HG03139 (cell line): ENCODE measurements around the gene ARHGEF17.

Experiments
- ATAC-seq: cut with Tn5 transposase; IDR thresholded peaks from one replicate; pipeline ENCODE4 v1.9.1; 2021; ENCODE audit not compliant: unreplicated experiment

Gene ARHGEF17

DNA sequence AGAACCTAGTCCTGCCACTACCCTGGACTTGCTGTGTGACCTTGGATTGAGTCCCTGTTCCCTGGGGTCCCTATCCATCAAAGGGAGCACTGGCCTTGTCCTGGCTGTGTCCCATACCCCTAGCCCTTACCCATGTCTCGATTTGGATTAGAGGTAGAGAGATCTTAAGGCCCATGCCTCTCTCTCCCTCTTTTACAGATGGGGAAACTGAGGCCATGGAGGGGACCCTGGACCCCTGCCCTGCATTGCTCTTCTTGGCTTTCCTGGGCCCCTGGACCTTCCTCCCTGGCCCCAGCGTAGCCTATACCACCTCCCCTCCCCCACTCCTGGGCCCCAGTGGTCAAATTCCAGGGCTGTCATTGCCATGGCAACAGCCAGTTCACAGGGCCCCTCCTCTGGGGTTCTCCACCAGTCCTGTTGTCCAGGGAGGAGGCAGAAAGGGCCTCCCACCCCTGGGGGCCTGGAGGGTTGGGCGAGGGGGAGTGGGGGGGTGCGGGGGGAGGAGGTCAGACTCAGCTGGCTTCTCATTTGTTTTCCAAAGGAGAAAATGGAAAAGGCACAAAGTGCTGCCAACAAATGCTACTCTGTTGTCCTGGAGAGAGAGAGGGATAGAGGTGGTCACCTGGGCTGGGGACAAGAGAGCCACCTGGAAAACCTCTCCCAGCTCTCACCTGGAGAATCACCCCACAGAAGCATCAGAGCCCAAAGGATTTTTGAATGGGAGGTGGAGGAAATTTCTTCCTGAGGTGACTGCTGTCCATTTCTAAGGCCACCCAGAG, 23.3 kb downstream of the ARHGEF17 start:
- no peak for ATAC-seq

DNA sequence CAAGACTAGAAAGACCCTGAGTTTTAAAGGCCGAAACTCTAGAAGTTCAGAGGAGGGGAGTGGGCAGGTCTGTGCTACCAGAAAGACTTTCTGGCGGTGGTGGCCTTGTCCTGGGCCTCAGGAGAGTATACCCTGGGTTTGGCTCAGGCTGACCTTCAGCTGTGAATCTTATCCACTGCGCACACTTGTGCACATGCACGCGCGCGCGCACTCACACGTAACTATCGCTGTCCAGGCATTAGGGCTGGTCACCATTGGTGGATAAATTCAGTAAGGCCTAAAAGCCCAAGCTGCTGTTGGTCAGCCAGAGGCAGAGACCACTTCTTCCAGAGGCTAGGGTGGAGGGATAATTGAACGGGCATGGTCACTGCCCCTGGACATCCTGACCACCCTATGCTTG, 25.1 kb downstream of the ARHGEF17 start:
- no peak for ATAC-seq

DNA sequence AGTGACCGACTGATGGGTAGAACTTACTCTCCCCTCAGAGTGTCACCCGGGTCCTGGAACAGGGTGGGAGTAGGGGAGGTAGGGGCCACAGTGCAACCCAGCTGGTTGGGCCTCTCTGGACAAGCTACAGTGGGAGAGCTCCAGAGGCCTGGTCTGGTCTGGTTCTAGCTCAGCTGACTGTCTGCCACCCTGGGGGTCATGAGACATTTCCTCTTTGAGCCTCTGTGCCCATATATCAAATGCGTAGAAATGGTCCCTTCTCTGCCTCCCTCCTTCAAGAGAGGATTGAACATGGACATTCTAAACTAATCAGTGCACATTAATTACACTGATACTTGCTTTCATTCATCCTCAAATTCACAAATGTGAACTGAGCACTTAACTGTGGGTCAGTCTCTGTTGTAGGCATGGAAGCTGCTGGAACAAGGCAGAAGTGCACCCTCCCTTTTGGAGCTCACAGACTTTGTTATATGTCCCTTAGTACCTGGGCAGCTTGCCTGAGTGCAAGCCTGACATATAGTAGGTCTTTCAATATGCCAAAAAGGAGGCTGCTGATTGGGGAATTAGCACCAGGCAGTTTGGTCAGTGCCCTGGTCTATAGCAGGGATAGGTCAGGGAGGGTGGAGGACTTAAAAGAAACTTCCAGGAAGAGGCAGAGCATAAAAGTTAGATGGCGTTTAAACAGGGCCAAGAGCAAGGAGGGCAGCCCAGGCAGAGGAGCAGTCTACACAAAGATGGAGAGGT, 25.7 kb downstream of the ARHGEF17 start:
- ATAC-seq: no peak

DNA sequence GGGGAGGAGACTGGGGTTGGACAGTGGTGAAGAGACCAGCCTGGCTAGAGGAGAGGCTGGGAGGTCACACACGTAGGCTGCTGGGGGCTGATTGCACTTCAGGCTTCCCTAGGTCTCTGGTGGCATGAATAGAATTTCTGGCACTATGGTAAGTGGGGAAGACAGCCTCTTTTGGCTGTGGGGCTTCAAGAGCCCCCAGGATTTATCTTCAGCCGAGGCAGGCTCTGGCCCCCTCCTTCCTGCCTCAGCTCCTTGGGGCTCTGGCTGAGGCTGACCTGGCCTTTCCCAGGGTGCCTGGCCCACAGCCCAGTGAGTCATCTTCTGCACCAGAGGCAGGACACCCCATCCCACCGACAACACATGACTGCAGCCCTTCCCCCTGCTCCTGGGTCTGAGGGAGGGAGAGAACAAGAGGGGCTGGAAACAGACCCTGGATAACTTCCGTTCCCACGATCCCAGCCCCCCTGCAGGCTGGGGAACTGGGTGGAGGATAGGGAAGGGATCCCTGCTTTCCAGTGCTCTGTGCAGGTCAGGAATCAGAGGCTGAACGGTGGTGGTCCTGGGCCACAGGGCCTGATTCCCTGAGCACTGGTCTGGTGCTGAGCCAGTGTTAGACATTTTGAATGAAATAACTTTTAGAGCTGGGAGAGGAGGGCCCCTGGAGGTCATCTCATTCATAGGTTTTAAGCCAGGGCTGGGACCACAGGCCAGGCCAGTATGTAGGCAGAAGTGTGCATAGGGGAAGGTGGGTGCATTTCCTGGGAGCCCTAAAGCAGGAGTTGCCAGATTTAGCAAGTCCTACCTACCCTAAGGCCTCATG, 26.5 kb downstream of the ARHGEF17 start:
- ATAC-seq: no peak

DNA sequence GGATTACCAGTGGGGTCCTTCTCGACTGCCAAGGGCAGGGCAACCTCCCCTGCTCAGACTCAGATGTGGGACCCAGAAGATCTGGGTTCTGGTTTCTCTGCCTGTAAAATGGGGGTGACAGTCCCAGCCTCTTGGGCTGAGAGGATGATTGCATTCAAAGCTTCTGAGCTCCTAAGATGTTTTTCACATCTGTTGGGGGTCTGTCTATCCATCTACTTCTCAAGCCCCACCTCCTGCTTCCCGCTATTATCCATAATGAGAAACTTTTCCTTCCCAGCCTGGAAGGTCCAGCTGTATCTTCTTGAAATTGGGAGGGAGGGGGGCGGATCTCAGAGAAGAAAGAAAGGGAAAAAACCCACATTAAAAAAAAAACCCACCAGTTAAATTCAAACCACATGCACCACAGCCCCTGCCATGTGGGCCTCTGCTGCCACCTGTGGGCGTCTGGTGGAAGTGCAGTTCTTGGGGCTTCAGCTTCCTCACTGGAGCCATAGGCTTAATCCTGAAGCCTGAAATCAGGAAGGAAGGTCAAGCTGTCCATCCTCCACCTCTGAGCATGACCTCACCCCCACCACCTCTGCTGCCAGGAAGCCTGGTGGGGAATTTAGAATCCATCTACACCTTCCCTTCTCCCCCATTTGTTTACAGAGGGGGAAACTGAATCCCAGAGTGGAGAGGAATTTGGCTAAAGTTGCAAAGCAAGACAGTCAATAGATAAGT, 27.3 kb downstream of the ARHGEF17 start:
- no peak for ATAC-seq

DNA sequence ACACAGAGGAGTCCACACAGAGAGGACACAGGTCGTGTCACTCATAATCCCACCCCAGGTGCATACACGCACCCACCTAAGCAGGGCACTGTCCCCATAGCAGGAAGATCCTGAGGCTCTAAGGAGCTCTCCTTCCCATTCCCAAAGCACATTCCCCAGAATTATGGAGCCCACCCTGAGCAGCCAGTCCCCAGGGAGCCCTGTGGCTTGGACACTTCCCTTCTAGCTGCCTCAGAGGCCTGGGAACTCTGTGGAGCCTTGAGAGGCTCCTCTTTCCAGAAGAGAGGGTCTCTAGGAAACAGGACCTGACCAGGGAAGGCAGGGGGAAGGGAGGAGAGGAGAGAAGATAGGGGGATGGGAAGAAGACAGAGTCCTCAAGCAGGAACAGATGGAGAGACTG, 29.8 kb downstream of the ARHGEF17 start:
- no peak for ATAC-seq

DNA sequence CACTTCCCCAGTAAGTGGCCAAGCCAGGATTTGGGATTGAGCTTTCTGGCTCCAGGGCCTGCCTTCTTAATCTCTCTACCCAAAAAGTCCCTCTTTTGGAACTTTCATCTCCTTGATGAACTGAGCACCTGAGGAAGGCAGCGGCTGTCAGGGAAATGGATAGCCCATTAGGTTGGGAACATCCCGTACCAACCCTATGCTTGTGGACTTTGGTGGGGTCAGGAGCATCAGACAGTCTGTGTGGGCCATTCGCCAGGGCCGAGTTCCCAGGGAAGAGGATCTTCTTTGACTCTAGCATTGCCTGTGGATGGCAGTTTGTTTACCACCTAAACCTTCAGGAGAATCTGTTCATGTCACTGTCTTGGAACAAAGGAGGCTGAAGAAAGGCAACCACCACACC, 30.2 kb downstream of the ARHGEF17 start:
- no peak for ATAC-seq

DNA sequence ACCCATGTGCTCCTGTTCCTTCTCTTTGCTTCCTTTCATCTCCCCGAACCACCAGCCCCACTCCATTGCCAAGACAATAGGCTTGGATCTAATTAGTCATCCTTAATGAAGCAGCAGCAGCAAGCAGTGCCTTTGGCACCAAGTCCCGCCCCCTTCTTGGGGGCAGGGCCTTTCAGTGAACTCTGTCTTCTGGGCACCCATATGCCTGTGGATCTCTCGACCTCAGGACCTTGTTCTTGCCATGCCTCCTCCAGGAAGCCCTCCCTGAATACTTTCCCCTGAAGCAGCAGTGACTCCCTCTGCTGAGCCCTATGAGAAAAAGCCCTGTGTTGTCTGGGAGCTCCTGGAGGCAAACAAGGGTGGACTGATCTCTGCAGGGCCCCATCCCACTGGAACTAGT, 32.1 kb downstream of the ARHGEF17 start:
- no peak for ATAC-seq

DNA sequence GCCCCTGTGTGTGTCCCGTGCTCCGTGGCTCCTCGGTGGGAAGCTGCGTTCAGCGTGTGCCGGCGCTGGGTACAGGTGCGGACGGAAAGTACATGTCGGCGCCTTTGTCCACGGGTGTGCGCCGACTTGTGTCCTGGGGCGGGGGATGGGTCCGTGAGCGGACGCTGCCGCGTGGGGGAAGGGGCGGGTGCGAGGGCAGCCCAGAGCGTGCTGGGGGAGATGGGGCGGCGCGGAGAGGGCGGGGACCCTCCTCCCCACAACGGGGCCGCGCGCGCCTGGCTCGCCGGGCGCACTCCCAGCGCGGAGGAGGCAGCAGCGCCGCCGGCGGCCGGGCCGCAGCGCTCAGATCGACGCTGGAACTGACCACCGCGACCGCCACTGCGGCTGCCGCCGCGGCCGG, 34.6 kb downstream of the ARHGEF17 start:
- ATAC-seq: no peak

DNA sequence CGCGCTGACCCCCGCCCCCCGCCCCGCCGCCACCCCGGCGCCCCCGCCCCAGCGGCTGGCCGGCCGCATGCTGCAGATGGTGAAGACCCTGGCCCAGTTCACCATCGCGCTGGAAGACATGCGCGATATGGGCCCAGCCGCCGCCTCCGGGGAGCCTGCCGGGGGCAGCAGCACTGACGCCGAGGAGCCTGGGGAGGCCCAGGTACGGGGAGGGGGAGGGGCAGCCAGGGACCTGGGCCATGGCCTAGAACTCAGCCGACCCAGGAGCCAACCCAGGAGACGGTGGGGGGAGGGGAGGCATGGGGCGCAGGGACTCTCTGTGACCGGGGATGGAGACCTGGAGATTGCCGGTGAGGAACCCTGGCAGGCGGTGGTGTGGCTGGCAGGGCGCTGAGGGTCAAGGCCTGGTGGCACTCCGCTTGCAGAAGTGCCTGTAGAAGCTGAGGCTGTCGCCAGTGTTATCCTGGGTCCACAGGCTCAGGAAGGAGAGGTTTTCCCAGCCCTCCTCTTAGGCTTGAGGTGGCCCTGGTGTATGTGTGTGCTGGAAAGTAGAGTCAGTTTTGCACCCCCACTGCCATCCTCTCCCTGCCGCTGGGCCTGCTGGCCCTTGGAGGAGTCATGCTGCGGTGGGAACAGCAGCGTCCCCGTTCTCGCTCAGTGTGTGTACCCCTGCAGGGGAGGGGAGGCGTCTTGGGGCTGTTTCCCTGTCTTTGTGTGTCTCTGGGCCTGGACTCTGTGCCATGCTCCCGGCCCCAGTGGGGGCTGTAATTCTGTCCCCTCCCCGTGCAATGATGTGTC, 35.2 kb downstream of the ARHGEF17 start:
- no peak for ATAC-seq

DNA sequence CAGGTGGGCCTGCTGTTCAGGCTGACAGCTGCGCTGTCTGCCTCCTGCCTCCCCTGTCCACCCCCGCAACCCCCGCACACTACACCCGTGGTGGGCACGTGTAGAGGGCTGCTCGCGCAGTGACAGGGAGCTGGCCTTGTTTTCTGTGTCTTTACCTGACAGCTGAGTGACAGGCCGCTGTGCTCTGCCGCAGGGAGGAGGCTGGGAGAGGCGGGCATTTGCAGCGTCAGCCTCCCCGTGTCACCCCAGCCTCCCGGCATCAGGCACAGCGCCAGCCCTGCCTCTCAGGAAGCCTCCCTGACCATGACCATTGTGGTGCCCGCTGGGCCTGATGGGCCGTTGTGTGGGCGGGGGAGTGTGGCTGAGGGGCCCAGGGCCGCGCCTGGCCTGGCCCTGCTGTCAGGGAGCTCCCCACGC, 36.1 kb downstream of the ARHGEF17 start:
- no peak for ATAC-seq

DNA sequence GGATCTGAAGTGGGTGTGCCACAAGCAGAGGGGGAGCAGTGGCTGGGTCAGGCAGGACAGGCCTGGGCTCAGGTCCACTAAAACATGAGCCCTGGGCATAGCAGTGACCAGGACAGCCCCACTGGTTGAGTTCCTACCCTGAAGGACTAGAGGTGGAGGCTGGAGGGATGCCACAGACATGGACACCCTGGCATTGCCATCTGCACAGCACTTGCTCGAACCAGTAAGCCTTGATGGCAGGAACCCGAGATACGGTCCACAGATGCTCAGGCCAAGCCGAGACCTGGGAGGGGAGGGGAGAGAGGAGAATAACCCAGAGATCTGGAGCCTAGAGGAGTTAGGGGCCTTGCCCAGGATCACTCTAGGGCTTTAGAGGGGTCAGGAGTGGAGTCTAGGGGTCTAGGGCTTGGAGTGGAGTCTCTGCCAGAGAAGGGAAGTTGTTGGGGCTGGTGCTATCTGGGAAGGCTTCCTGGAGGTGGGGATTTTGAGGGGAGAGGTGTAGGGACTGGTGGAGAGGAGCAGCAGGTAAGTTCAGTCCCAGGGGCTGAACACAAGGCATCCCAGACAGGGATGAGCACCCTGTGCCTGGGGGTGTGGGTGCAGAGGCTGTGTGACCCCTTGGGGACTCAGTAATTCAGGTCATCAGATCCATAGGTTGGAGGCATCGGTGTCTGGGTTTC, 37.5 kb downstream of the ARHGEF17 start:
- no peak for ATAC-seq

DNA sequence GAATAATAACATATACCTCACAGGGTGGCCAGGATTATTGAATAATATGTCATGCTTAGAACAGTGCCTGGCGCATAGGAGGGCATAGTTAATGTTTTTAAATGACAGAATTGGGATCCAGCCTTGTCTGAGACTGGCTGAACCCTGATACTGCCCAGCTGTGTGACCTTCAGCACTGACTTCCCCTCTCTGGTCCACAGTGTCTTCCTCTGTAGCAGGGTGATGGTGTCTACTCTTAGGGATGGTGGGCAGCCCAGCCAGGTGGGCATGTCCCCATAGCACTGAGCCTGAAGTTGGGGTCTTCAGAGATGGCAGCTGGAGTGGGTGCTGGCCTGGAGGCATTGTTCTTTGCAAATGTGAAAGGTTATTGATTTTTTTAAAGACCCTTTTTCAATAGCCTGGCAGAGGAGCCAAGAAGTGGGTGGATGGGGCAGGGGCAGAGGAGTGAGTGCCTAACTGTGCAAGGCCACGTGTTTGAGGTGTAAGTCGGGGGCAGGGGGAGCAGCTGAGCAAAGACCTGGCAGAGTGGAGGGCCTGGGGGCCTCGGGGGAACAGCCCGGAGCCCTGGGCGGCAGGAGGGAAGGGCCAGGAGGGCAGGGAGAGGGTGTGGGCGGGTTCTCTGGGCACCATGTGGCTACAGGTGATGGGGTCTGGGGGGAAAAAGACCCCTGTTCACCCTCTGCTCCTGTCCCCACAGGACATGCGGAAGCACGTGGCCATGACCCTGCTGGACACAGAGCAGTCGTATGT, 38.3 kb downstream of the ARHGEF17 start:
- no peak for ATAC-seq

DNA sequence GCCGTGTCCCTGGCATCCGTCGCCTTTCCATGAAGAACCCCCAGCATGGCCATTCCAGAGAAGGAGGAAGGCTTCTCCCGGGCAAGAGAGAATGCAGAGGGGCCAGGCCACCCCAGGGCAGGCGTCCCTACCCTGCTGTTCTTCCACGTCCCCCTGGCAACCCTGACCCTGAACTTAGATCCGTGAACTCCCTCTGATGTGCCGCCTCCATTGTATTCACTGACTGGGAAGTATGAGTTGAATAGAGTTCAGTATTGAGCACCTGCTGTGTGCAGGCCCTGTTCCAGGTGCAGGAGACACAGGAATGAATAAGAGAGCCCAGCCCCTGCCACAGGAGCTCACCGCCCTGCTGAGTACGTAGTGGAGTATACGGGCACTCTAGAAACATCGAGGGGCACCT, 39.0 kb downstream of the ARHGEF17 start:
- ATAC-seq: no peak

DNA sequence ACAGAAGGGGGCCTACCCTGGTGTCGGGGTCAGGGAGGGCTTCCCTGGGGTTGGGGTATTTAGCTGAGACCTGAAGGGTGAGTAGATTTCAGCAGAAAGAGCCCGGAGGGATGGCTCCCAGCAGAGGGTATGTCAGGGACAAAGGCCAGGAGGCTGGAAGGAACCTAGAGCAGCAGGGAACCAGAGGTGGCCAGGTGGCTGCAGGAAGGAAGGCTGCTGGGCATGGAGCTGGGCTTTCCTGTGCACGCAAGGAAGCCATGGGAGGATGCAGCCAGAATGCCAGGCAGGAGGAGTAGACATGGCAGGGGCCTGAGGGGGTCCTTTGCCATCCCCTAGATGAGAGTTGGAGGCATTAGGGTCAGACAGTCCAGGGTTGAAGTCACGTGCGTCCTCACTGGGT, 40.8 kb downstream of the ARHGEF17 start:
- ATAC-seq: no peak

DNA sequence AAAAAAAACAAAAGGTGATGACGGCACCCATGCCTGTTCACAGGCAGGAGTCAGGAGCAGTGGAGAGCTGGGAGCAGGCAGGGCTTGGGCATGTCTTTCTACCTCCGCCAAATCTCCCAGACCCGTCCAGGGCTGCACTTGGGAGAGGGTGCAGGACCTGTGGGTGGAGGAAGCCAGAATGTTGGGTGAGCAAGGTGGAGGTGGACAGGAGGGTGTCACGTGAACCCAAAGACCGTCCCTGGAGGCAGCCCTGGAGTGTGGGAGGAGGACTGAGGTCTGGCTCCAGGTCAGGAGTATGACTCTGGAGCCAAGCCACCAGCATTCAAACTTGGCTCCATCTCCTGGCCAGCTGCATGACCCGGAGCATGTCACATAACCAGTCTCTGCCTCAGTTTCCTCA, 41.6 kb downstream of the ARHGEF17 start:
- no peak for ATAC-seq

DNA sequence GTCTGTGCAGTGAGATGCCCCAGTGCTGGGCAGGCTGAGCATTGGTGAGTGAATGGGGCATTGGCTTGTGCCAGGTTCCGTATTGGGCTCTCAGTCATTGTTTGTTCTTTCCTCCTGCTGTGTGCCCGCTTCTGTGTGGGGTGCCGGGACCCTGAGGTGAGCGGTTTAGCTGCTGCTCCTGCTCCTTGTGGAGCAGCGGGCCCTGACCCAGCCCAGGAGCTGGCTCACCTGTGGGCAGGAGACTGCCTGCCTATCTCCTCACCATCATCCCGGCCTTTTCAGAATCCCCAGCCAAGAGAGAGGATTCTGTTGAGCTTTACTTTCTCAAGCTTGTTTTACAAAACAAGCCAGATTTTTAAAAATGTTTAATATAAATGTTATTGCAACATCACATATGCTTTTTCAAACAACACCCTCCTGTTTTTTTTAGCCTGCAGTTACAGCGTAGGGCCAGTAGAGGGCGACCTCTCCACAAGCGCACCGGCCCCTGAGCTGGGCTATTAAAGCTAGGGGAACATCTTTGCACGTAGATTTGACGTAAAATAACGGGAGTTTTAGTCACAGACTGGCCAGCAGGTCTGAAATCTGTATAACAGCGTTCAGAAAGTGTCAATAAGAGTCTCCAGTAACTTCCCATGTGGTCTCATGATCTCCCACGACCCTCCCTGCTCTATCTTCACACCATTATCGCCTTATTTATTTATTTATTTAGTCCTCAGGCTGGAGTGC, 43.0 kb downstream of the ARHGEF17 start:
- ATAC-seq: no peak

DNA sequence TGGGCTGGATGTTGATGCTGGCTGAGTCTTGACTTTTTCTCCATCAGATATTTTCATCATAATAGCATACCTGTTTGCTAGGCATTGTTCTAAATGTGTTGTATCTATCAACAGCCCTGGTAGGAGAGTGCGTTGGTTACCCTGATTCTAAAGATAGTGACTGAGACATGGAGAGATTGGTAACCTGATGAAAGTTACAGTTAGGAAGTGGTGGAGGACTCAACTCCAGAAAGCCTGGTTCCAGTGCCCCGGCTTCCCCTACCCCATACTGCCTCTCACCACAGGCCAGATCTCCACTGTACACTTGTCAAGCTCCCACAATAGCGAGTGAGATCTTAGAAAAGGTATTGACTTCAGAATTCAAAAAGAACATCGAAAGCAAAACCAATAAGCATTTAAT, 45.3 kb downstream of the ARHGEF17 start:
- no peak for ATAC-seq
